Endothelial cell (in vitro differentiated cells): ENCODE measurements around the gene PLD5. TPM values are rescaled to one million over a fixed set of nuclear protein-coding genes. Genes with fewer than 3 reads are reported as not detected.

Source experiments
- DNase-seq: peaks from one replicate; pipeline ENCODE4 v3.0.0; 2021; ENCODE audit warnings: low spot score
- H3K27ac Mint-ChIP-seq: one replicate; pipeline ENCODE4 v1.8.0; 2021; ENCODE audit warnings: mixed read lengths, inconsistent platforms; ENCODE audit not compliant: unreplicated experiment
- H3K27me3 Mint-ChIP-seq: one replicate; pipeline ENCODE4 v1.8.0; 2021; ENCODE audit warnings: mild to moderate bottlenecking, moderate library complexity, mixed read lengths, inconsistent platforms; ENCODE audit not compliant: unreplicated experiment
- H3K36me3 Mint-ChIP-seq: one replicate; pipeline ENCODE4 v1.8.0; 2021; ENCODE audit warnings: mild to moderate bottlenecking, low read depth, mixed read lengths, inconsistent platforms; ENCODE audit not compliant: unreplicated experiment
- H3K4me1 Mint-ChIP-seq: one replicate; pipeline ENCODE4 v1.8.0; 2021; ENCODE audit warnings: mild to moderate bottlenecking, mixed read lengths, inconsistent platforms; ENCODE audit not compliant: unreplicated experiment
- H3K4me3 Mint-ChIP-seq: one replicate; pipeline ENCODE4 v1.8.0; 2021; ENCODE audit warnings: mild to moderate bottlenecking, mixed read lengths, inconsistent platforms; ENCODE audit not compliant: unreplicated experiment
- H3K9me3 Mint-ChIP-seq: one replicate; pipeline ENCODE4 v1.8.0; 2021; ENCODE audit warnings: mixed read lengths, inconsistent platforms; ENCODE audit not compliant: unreplicated experiment
- total RNA-seq: library from RNA; stranded (reverse); fragmentation: NEBNext Ultra II Directional; extraction: Animal tissue kit (Norgen Biotek cat#: 25700); gene quantifications from one replicate; pipeline ENCODE4 v1.2.1, GENCODE V29; 2021; ENCODE audit not compliant: unreplicated experiment
- TF ChIP-seq, protein P1 (sequence below): fragments of 200-600 bp; sonication (generic); IDR thresholded peaks from one replicate; pipeline ENCODE4 v1.5.0; 2021; ENCODE audit warnings: antibody characterized with exemption; ENCODE audit not compliant: unreplicated experiment

The PLD5 gene
- total RNA-seq, 1 donor from 2014 or later: not detected

DNA sequence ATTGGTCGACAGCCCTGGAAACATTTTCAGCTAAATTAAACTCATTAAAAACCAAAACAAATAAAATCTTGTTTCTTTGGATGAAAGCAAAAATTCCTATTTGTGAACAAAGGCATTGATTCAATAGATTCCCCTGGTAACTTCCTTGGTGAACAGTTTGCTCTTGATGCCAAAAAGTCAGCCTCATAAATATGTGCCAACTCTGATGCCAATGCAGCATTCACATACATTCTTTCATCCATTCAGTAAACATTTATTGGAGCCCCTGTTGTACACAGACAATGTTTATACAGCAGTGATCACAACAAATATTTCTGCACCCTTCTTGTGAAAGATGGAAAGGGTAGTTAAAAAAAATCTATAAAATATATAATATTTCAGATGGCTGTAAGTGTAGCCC lies 107.8 kb downstream of the PLD5 start:
- no peaks in the 10 kb centered on the region for H3K9me3 Mint-ChIP-seq
- TF ChIP-seq, protein P1, sequence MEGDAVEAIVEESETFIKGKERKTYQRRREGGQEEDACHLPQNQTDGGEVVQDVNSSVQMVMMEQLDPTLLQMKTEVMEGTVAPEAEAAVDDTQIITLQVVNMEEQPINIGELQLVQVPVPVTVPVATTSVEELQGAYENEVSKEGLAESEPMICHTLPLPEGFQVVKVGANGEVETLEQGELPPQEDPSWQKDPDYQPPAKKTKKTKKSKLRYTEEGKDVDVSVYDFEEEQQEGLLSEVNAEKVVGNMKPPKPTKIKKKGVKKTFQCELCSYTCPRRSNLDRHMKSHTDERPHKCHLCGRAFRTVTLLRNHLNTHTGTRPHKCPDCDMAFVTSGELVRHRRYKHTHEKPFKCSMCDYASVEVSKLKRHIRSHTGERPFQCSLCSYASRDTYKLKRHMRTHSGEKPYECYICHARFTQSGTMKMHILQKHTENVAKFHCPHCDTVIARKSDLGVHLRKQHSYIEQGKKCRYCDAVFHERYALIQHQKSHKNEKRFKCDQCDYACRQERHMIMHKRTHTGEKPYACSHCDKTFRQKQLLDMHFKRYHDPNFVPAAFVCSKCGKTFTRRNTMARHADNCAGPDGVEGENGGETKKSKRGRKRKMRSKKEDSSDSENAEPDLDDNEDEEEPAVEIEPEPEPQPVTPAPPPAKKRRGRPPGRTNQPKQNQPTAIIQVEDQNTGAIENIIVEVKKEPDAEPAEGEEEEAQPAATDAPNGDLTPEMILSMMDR: no peak
- no peak for DNase-seq
- no peak overlapping the region for H3K27ac Mint-ChIP-seq
- no peak overlapping the region for H3K4me3 Mint-ChIP-seq
- H3K36me3 Mint-ChIP-seq: no peaks in the 10 kb centered on the region
- no peaks in the 10 kb centered on the region for H3K27me3 Mint-ChIP-seq
- H3K4me1 Mint-ChIP-seq: peaks cover 4% of the 10 kb centered on the region

DNA sequence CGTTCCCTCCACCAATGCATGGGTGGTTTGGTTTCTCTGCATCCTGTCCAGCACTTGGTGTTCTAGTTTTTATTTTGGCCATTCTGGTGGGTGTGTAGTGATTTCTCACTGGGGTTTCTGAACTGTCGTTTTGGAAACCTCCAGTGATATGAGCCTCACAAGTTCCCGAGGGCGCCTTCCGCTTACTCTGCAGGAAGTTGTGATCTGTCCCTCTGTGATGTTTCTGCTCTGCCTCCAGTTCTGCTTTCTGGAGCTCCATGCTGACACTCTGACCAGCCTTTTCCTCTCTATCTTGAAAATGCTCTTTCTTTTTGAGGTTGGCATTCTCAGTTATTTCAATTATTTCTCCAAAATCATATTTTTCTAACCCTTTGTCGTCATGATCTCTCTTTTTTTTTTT lies 111.6 kb downstream of the PLD5 start:
- H3K27ac Mint-ChIP-seq: no peak overlapping the region

DNA sequence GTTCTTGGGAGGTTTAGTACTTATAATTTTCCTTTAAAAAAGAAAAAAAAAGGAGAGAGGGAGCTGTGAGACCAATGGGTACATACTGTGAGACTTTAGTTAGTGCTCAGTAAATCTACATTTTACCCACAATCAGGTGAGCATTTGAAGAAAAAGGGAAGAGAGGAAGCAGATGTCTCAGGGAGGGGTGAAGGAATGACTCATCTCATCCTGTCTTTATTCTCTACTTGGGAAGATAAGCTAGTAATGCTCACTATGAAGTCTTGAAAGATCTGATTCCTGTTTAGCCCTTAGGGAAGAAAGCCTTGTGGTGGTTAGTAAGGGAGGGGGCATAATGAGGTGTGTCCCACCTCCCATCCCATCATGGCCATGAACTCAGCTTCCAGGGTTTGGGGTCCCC lies 112.6 kb downstream of the PLD5 start:
- Mint-ChIP-seq H3K27me3 (no peaks in the 10 kb centered on the region), H3K27ac (no peak overlapping the region), H3K4me1 (peaks cover 5% of the 10 kb centered on the region), H3K4me3 (no peak overlapping the region), H3K36me3 (no peaks in the 10 kb centered on the region), H3K9me3 (no peaks in the 10 kb centered on the region)
- DNase-seq: no peak
- TF ChIP-seq, protein P1: no peak

More for the DNA sequence above, 111.6 kb downstream of the PLD5 start:
- no peaks in the 10 kb centered on the region for H3K9me3 Mint-ChIP-seq
- DNase-seq: no peak
- H3K36me3 Mint-ChIP-seq: no peaks in the 10 kb centered on the region
- H3K4me3 Mint-ChIP-seq: no peak overlapping the region
- no peaks in the 10 kb centered on the region for H3K27me3 Mint-ChIP-seq
- H3K4me1 Mint-ChIP-seq: peaks cover 5% of the 10 kb centered on the region
- TF ChIP-seq, protein P1: no peak

DNA sequence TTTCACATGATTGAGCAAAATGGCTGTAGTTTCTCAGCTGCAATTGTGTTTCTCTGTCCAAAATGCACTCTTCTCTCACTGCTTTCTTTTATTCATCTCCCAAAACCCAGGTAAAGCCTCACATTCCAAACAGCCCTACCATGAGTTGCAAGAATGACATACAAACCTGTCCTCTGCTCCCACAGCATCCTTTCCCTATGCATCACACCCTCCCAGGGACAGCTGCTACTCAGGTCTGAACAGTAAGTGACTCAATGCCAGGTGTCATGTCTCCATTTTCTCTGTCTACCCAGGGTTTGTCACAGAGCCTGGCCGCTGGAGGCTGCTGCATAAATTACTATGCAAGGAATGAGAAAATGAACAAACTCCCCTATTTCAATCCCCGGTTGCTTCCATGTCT lies 118.5 kb downstream of the PLD5 start:
- H3K27ac Mint-ChIP-seq: no peak overlapping the region
- H3K4me3 Mint-ChIP-seq: no peak overlapping the region
- H3K4me1 Mint-ChIP-seq: no peaks in the 10 kb centered on the region
- no peaks in the 10 kb centered on the region for H3K36me3 Mint-ChIP-seq
- no peaks in the 10 kb centered on the region for H3K9me3 Mint-ChIP-seq
- TF ChIP-seq, protein P1: no peak
- H3K27me3 Mint-ChIP-seq: peaks cover 4% of the 10 kb centered on the region
- no peak for DNase-seq

DNA sequence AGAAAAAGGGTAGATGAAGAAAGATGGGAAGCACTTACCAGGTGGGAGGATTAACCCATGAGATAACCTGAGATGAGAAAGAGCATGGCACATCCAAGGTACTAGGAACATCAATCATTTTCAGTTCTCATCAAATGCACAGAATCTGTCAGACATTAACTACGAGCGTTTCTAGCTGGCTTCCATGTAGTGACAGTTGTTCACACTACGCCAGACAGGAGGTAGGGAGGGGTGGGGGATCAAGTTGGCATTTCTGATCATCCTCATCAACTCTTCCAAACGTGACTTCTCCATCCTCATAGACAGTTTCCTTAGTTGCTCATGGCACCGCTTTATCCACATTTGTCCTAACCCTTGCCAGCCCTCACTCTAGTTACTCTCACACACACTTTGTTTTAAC lies 120.2 kb downstream of the PLD5 start:
- DNase-seq: no peak
- no peak overlapping the region for H3K27ac Mint-ChIP-seq
- H3K4me1 Mint-ChIP-seq: no peaks in the 10 kb centered on the region
- TF ChIP-seq, protein P1: no peak
- H3K27me3 Mint-ChIP-seq: peaks cover 4% of the 10 kb centered on the region
- H3K9me3 Mint-ChIP-seq: no peaks in the 10 kb centered on the region
- H3K36me3 Mint-ChIP-seq: no peaks in the 10 kb centered on the region
- H3K4me3 Mint-ChIP-seq: no peak overlapping the region
